HCT116 (cell line): Measurements from ENCODE around the gene PHACTR1. TPM values are rescaled to one million over a fixed set of nuclear protein-coding genes. Genes with fewer than 3 reads are reported as not detected.

Source experiments
- ATAC-seq: fragments of 200-7000 bp; cut with Tn5 transposase; 2 replicates; pipeline ENCODE4 v1.9.1; 2020; ENCODE audit warnings: mild to moderate bottlenecking, moderate library complexity
- BruUV-seq: library from RNA; stranded (reverse); fragments of 400-500 nt; replicated peaks from 2 replicates; lab custom pipeline; 2021; lab: Mats Ljungman, UMichigan
- CTCF ChIA-PET: fragments of 300-600 bp; sonication (Branson Sonifier 250); formaldehyde crosslinking; loops from one replicate; lab custom pipeline; 2021; ENCODE audit warnings: antibody characterized with exemption; lab: Charles Lee
- POLR2A ChIA-PET: fragments of 300-600, 350-600 bp; sonication (Branson Sonifier 250); formaldehyde crosslinking; loops from one replicate; lab custom pipeline; 2021; ENCODE audit warnings: antibody characterized with exemption; lab: Charles Lee
- RAD21 ChIA-PET, 2 experiments: fragments of 300-600 bp; sonication (Branson Sonifier 250); formaldehyde crosslinking; loops; one replicate each; lab custom pipeline; 2023; ENCODE audit warnings: low total read pairs in 2 of 2; ENCODE audit not compliant: uncharacterized antibody in 2 of 2, unreplicated experiment in 2 of 2, low non-redundant PET in 1 of 2; lab: Charles Lee
- DNase-seq: peaks from one replicate; pipeline ENCODE4 v3.0.0-alpha.2; 2010; ENCODE audit warnings: low read depth, low spot score
- H2AFZ ChIP-seq: fragments of 200-600 bp; shearing (Covaris generic), sonication (generic); 2 replicates; pipeline ENCODE4 v1.6.1; 2017; ENCODE audit warnings: low read depth, mixed run types, mixed read lengths, antibody characterized with exemption, low read length; ENCODE audit not compliant: poor library complexity, severe bottlenecking
- H3K27ac ChIP-seq: 2 replicates; pipeline ENCODE4 v1.5.1; 2012; ENCODE audit warnings: low read depth, low read length
- H3K27me3 ChIP-seq: fragments of 200-600 bp; sonication (generic); 2 replicates; pipeline ENCODE4 v1.6.1; 2016; ENCODE audit warnings: mixed run types, low read length, mixed read lengths; ENCODE audit not compliant: insufficient read depth
- H3K36me3 ChIP-seq, 2 experiments: fragments of 200-500 bp in 1 of 2; fragments of 200-600 bp in 1 of 2; sonication (Bioruptor generic) in 1 of 2; sonication (generic) in 1 of 2; 2 replicates each; pipeline versions ENCODE4 v1.5.1 to v1.6.1; 2014 to 2016; ENCODE audit warnings: low read length in 2 of 2, inconsistent platforms in 1 of 2, mixed read lengths in 1 of 2, mixed run types in 1 of 2; ENCODE audit not compliant: insufficient read depth in 2 of 2, control insufficient read depth in 1 of 2
- H3K4me1 ChIP-seq, 2 experiments: fragments of 200-600 bp in 1 of 2; sonication (generic) in 1 of 2; 2 replicates each; pipeline versions ENCODE4 v1.5.1 to v1.6.1; 2012 to 2017; ENCODE audit warnings: low read length in 2 of 2, inconsistent platforms in 1 of 2, mild to moderate bottlenecking in 1 of 2, mixed read lengths in 1 of 2, mixed run types in 1 of 2, moderate library complexity in 1 of 2; ENCODE audit not compliant: insufficient read depth in 2 of 2, control insufficient read depth in 1 of 2
- H3K4me2 ChIP-seq: fragments of 200-600 bp; sonication (generic); 2 replicates; pipeline ENCODE4 v1.6.1; 2017; ENCODE audit warnings: mixed run types, low read length, mixed read lengths
- H3K4me3 ChIP-seq, 2 experiments: fragments of 200-600 bp in 1 of 2; sonication (generic) in 1 of 2; replicated peaks in 1 of 2; 2 replicates each; pipeline ENCODE4 v1.5.1; 2011 to 2016; ENCODE audit warnings: low read length in 2 of 2, control low read depth in 1 of 2, low read depth in 1 of 2, mild to moderate bottlenecking in 1 of 2, mixed read lengths in 1 of 2, mixed run types in 1 of 2
- H3K79me2 ChIP-seq: fragments of 200-600 bp; sonication (generic); 2 replicates; pipeline ENCODE4 v1.6.1; 2017; ENCODE audit warnings: mild to moderate bottlenecking, mixed run types, low read length, moderate library complexity, mixed read lengths; ENCODE audit not compliant: insufficient read depth
- H3K9ac ChIP-seq: fragments of 200-600 bp; sonication (generic); 2 replicates; pipeline ENCODE4 v1.6.1; 2016; ENCODE audit warnings: low read length, mixed read lengths
- H3K9me2 ChIP-seq: fragments of 200-600 bp; sonication (generic), shearing (Covaris generic); 2 replicates; pipeline ENCODE4 v1.6.1; 2017; ENCODE audit warnings: mixed run types, mild to moderate bottlenecking, moderate library complexity; ENCODE audit not compliant: insufficient read depth
- H3K9me3 ChIP-seq, 2 experiments: fragments of 200-500 bp in 1 of 2; fragments of 200-600 bp in 1 of 2; sonication (Bioruptor generic) in 1 of 2; sonication (generic) in 1 of 2; 2 replicates each; pipeline ENCODE4 v1.6.1; 2014 to 2017; ENCODE audit warnings: low read length in 2 of 2, mixed read lengths in 2 of 2, inconsistent platforms in 1 of 2, low read depth in 1 of 2, mild to moderate bottlenecking in 1 of 2, mixed run types in 1 of 2, moderate library complexity in 1 of 2; ENCODE audit not compliant: control insufficient read depth in 1 of 2, insufficient read depth in 1 of 2
- H4K20me1 ChIP-seq: fragments of 200-600 bp; sonication (generic), shearing (Covaris generic); 2 replicates; pipeline ENCODE4 v1.6.1; 2017; ENCODE audit warnings: mixed run types, mild to moderate bottlenecking, moderate library complexity; ENCODE audit not compliant: insufficient read depth
- ATF3 ChIP-seq: IDR thresholded peaks from 2 replicates; pipeline ENCODE4 v1.6.1; 2012
- CBX3 ChIP-seq: IDR thresholded peaks from 2 replicates; pipeline ENCODE4 v1.6.1; 2012; ENCODE audit warnings: low read depth
- EGR1 ChIP-seq: IDR thresholded peaks from 2 replicates; pipeline ENCODE4 v1.6.1; 2012; ENCODE audit warnings: low read depth
- FOSL1 ChIP-seq: IDR thresholded peaks from 2 replicates; pipeline ENCODE4 v1.6.1; 2012; ENCODE audit warnings: low read depth
- JUND ChIP-seq: IDR thresholded peaks from 2 replicates; pipeline ENCODE4 v1.6.1; 2012
- MAX ChIP-seq: IDR thresholded peaks from 2 replicates; pipeline ENCODE4 v1.6.1; 2012
- POLR2AphosphoS5 ChIP-seq: IDR thresholded peaks from 2 replicates; pipeline ENCODE4 v1.6.1; 2011; ENCODE audit warnings: mild to moderate bottlenecking, low read depth, low read length, moderate library complexity
- RAD21 ChIP-seq: IDR thresholded peaks from 2 replicates; pipeline ENCODE4 v1.6.1; 2012; ENCODE audit warnings: low read depth, mild to moderate bottlenecking
- SP1 ChIP-seq: IDR thresholded peaks from 2 replicates; pipeline ENCODE4 v1.6.1; 2012; ENCODE audit warnings: low read depth
- SRF ChIP-seq: IDR thresholded peaks from 2 replicates; pipeline ENCODE4 v1.6.1; 2012; ENCODE audit warnings: low read depth
- ZBTB33 ChIP-seq: IDR thresholded peaks from 2 replicates; pipeline ENCODE4 v1.6.1; 2011; ENCODE audit warnings: mild to moderate bottlenecking, low read length, moderate library complexity; ENCODE audit not compliant: insufficient replicate concordance; ENCODE audit errors: extremely low read depth
- ZFX ChIP-seq: fragments of 450-650 bp; IDR thresholded peaks from 2 replicates; pipeline ENCODE4 v1.6.1; 2017
- intact Hi-C: fragments of 100-400 bp; cut with micrococcal nuclease; formaldehyde crosslinking; loops from 2 replicates; pipeline ENCODE4 v1.10.0; 2022
- total RNA-seq: library from RNA; stranded (reverse); gene quantifications from one replicate; pipeline ENCODE4 v1.2.1, GENCODE V29; 2021; ENCODE audit not compliant: unreplicated experiment
- TF ChIP-seq, protein P1 (sequence below), 3 experiments: fragments of 200-600 bp in 1 of 3; sonication (generic) in 1 of 3; IDR thresholded peaks in 2 of 3; conservative IDR thresholded peaks in 1 of 3; 2 replicates each; pipeline ENCODE4 v1.5.1; 2012 to 2017; ENCODE audit warnings: low read depth in 2 of 3, low read length in 2 of 3, antibody characterized with exemption in 1 of 3, borderline replicate concordance in 1 of 3, control low read depth in 1 of 3, mild to moderate bottlenecking in 1 of 3, mixed read lengths in 1 of 3, mixed run types in 1 of 3, moderate library complexity in 1 of 3; ENCODE audit not compliant: insufficient read depth in 1 of 3

Gene PHACTR1
- total RNA-seq, 1 experiment from 2014 or later: 0.17 TPM

- no peaks in the 10 kb centered on the region for H3K79me2 ChIP-seq
- RAD21 ChIA-PET: no interaction called here
- no peak overlapping the region for H2AFZ ChIP-seq
- no peaks in the 10 kb centered on the region for H3K4me1 ChIP-seq
- DNase-seq (no peak), ATAC-seq (no peak)
- TF ChIP-seq, protein P1, sequence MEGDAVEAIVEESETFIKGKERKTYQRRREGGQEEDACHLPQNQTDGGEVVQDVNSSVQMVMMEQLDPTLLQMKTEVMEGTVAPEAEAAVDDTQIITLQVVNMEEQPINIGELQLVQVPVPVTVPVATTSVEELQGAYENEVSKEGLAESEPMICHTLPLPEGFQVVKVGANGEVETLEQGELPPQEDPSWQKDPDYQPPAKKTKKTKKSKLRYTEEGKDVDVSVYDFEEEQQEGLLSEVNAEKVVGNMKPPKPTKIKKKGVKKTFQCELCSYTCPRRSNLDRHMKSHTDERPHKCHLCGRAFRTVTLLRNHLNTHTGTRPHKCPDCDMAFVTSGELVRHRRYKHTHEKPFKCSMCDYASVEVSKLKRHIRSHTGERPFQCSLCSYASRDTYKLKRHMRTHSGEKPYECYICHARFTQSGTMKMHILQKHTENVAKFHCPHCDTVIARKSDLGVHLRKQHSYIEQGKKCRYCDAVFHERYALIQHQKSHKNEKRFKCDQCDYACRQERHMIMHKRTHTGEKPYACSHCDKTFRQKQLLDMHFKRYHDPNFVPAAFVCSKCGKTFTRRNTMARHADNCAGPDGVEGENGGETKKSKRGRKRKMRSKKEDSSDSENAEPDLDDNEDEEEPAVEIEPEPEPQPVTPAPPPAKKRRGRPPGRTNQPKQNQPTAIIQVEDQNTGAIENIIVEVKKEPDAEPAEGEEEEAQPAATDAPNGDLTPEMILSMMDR (IDR thresholded peaks at IDR 0.05 in 2 of 3, conservative IDR thresholded peaks at IDR 0.05 in 1 of 3; ENCODE audit: borderline replicate concordance in 1 of 3, insufficient read depth in 1 of 3, low read depth in 2 of 3, low read length in 2 of 3): no peak
- TF ChIP-seq SP1 (no peak), EGR1 (no peak), CBX3 (no peak), JUND (no peak), FOSL1 (no peak), MAX (no peak), SRF (no peak), POLR2AphosphoS5 (no peak), RAD21 (no peak), ATF3 (no peak), ZFX (no peak), ZBTB33 (no peak)
- TF ChIP-seq, all 23 proteins: peak for 0
- POLR2A ChIA-PET: no interaction called here
- H3K27me3 ChIP-seq: no peaks in the 10 kb centered on the region
- H3K4me2 ChIP-seq: no peak overlapping the region
- intact Hi-C loops: no loop called here
- no peaks in the 10 kb centered on the region for H3K9me2 ChIP-seq
- CTCF ChIA-PET: no interaction called here
- H3K36me3 ChIP-seq: peaks cover 0 to 20% of the 10 kb centered on the region in 2 experiments; a peak in 1 of 4 replicates
- no peaks in the 10 kb centered on the region for H3K9me3 ChIP-seq
- H3K27ac ChIP-seq: no peak overlapping the region
- no peak overlapping the region for H3K4me3 ChIP-seq
- H3K9ac ChIP-seq: no peak overlapping the region
- no TSS peak for BruUV-seq
- no peaks in the 10 kb centered on the region for H4K20me1 ChIP-seq
These were observed 599.3 kb downstream of the PHACTR1 start for GRCh38 chr6:13315896-13316295.
